ENCODE results near the gene PTX4.

Gene PTX4

DNA sequence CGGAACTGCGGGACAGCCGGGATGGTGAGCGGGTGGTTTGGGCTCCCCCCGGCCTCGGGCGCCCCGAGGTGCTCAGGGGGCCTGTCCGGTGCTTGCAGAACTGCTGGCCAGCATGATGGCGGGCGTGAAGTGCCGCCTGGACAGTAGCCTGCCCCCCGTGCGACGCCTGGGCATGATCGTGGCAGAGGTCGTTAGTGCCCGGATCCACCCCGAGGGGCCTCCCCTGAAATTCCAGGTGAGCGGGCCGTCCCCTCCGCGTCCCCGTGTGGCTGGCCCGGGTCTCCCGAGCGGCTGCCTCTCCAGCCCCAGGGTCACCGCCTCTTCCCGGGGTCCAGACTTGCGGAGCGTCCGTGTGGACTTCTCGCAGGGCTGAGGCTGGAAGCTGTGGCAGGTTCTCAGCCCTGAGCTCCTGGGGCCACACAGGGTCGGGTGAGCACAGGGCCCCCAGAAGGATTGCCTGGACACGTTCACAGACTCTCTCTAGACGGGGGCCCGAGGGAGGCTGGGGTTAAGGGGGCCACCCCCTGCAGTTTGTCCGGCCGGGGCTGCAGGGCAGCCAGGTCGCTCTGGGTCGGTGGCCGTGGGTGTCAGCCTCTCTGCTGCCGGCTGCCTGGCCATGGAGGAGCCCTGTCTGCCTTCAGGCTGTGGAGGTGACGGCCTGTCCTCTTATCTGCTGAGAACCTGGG is 11.9 kb upstream of the PTX4 start:
- DNase-seq (ENCODE audit: low spot score): no peak

DNA sequence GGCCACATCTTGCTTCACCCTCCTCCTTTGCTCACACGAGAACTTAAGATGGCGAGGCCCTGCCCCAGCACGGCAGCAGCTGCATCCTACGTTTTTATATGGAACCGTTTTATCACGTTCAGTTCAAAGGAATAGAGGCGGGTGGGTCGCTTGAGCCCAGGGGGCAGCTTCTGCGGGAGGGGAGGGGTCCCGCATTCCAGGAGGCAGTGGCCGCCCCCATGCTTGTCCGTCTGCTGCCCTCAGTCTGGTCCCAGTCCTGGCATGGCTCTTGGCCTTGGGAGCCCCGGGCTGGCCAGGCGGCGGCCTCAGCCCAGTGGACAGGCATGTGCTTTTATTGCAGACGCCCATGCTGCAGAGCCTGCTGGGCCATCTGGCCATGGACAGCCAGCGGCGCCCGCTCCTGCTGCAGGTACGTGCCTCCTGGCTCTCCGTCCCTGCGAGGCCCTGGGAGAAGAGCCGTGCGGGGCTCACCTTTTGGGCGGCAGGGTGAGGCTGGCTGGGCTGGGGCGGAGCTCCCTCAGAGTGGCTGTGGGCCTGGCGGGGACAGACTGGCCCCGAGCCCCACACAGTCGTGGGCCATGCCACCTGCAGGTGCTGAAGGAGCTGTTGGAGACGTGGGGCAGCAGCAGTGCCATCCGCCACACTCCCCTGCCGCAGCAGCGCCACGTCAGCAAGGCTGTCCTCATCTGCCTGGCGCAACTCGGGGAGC is 11.2 kb upstream of the PTX4 start:
- DNase-seq (ENCODE audit: low spot score): no peak

- DNase-seq (ENCODE audit: low spot score): no peak
Observed at GRCh38 chr16:1498899-1499676, 10.3 kb upstream of the PTX4 start.

DNA sequence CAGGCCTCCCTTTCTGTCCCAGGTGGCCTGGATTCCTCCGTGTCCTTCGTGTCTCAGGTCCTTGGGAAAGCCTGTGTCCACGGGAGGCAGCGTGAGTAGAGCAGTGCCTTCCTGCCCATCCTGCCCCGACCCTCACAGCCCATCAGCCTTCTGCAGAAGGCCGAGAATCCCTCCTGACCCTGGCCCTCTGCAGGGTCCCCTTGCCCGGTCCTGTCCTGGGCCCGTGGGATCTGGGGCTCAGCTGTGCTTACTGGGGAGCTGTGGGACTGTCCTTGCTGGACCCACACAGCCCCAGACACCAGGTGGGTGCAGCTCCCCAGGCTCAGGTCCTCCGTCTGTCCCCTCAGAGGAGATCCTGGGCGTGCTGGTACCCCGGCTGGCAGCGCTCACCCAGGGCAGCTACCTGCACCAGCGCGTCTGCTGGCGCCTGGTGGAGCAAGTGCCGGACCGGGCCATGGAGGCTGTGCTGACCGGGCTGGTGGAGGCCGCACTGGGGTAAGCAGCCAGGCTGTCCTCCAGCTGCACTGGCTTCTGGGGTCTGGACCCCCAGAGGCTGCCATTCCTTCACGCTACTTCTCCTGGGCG is 8.4 kb upstream of the PTX4 start:
- no peak for DNase-seq (ENCODE audit: low spot score)

DNA sequence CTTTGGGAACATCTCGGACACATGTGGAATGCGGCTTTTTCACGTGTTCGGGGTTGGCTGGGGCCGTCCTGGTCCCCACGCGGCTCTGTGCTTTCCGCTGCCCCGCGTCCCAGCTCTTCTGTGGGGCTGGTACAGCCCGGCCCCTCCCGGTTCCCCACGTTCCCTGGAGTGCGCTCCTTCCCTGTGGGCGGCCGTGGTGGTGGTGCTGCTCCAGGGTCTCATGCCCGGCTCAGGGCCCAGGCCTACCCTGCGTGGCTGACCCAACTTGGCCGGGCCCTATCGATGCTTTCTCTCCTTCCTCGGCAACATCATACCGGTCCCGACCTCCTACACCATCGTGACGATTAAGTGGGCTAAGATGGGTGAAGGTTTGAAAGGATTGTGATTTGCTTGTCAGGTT is 7.7 kb upstream of the PTX4 start:
- DNase-seq (ENCODE audit: low spot score): no peak

GRCh38 chr16:1495889-1496262 is 7.1 kb upstream of the PTX4 start:
- no peak for DNase-seq (ENCODE audit: low spot score)

- DNase-seq (ENCODE audit: low spot score): no peak
Observed at GRCh38 chr16:1495211-1495888, 6.6 kb upstream of the PTX4 start.

DNA sequence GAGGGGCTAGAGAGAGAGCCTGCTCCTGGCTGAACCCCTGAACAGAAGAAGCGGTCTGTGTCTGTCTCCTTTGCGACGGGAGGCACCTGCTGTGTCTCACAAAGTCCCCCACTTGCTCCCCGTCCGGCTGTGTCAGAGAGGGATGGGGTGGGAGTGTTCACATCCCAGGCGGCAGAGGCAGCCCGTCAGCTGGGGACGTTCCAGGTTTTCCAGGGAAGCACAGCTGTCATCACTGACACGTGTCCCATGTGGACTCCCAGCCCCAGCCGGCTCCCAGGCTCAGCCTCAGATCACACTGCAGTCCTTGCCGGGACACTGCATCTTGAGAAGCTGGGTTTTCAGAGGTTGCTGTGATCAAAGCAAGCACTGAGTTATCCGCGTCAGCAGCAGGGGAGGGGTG is 6.0 kb upstream of the PTX4 start:
- no peak for DNase-seq (ENCODE audit: low spot score)

DNA sequence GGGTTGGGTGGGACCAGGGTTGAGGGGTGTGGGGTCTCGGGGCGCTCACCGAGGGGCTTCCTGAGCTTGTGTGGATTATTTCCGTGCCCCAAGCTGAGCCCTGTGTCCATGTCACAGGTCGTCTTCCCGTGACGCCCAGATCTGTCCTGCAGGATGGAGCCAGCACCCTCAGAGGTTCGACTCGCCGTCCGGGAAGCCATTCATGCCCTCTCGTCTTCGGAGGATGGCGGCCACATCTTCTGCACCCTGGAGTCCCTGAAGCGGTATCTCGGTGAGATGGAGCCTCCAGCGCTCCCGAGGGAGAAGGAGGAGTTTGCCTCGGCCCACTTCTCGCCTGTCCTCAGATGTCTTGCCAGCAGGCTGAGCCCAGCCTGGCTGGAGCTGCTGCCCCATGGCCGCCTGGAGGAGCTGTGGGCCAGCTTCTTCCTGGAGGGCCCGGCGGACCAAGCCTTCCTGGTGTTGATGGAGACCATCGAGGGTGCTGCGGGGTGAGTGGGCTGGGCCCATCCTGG is 5.4 kb upstream of the PTX4 start:
- no peak for DNase-seq (ENCODE audit: low spot score)

DNA sequence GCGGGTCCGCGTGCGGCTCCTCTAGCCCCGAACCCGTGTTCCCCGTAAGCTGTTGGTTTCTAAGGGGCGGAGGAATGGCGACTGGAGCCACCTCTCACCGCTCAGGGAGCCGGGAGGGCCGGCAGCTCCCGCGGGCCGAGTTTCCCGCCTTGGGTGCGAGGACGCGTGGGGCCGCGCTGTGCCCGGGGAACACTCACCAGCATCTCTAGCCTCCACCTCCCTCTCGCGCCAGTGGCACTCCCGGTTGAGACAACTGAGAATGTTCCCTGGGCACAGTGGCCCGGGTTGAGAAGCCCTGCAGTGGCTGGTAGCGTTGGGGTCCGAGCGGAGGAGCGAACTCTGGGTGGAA is 5.0 kb upstream of the PTX4 start:
- DNase-seq (ENCODE audit: low spot score): no peak

- peak; percentile 97 for DNase-seq (ENCODE audit: low spot score)
Observed at GRCh38 chr16:1492923-1493745, 4.4 kb upstream of the PTX4 start, which contains the start of gene TELO2. TSS of gene TELO2 (plus strand) at chr16:1493360. CDS start at chr16:1494282, 922 bp downstream.

DNA sequence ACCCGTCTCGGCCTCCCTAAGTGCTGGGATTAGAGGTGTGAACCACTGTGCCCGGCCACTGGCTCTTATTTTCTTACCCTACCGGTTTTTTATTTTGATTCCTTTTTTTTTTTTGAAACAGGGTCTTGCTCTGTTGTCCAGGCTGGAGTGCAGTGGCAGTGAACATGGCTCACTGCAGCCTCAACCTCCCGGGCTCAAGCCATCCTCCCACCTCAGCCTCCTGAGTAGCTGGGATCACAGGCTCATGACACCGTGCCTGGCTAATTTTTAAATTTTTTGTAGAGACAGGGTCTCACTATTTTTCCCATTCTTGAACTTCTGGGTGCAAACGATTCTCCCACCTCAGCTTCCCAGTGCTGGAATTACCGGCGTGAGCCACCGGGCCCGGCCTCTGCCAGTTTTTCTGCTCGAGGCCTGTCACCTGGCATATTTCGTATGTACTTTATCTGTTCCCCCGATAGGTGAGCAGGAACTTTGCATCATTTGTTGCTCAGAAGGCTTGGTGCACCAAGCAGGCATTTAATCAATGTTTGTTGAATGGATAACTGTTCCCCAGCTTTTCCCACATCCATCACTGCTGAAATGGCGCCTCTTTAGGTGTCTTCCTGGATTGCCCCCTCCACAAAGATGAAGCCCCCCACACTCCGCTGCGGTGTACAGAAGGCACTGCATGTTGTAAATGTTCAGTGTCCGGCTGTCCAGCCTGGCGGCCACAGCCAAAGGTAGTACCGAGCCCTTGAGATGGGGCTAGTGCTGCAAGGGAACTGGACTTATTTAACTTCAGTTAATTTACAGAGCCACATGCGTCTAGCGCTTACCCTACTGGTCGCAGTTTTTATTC is 3.6 kb upstream of the PTX4 start:
- DNase-seq (ENCODE audit: low spot score): no peak

- no peak for DNase-seq (ENCODE audit: low spot score)
Observed at GRCh38 chr16:1491327-1491726, 2.6 kb upstream of the PTX4 start.

DNA sequence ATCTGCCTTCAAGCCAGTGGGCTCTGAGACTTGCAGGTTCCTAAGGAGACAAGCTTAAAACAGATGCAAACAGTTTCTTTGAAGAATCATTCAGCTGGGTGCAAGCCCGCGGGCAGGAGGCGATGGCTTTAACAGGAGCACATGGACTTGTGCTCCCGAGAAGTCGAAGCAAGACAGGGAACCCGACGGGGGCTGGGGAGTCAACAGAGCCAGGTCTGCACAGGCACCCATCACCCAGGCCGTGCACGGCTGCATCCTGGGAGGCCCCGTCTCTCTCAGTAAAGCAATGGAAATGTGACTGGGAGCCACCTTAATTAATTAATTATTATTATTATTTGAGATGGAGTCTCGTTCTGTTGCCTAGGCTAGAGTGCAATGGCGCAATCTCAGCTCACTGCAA is 333 bp upstream of the PTX4 start:
- DNase-seq (ENCODE audit: low spot score): no peak

DNA sequence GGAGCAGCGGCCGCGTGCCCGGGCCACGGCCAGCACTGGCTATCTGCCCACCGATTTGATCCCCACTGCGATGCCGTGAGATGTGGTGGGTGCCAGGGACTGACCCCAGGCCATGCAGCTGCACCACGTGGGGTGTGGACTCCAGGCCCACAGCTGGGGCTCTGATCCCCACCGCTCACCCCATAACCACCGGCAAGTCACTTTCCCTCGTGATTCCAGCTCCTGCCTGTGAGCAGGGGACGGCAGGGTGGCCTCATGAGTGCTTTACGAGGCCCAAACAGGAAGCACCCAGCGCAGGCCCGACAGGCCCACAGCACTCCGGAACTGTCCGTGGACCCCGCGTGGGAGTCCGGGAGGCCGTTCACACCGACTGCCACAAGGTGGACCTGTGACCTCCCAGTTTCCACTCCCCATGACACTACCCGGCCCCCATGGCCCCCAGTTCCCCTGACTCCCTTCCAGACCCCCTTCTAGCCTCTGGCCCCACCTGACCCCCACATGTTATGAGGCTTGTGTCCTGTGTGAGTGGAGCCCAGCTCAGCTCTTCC is 616 bp downstream of the PTX4 start:
- DNase-seq (ENCODE audit: low spot score): no peak

GRCh38 chr16:1487395-1488053 is 1.2 kb downstream of the PTX4 start:
- no peak for DNase-seq (ENCODE audit: low spot score)

DNA sequence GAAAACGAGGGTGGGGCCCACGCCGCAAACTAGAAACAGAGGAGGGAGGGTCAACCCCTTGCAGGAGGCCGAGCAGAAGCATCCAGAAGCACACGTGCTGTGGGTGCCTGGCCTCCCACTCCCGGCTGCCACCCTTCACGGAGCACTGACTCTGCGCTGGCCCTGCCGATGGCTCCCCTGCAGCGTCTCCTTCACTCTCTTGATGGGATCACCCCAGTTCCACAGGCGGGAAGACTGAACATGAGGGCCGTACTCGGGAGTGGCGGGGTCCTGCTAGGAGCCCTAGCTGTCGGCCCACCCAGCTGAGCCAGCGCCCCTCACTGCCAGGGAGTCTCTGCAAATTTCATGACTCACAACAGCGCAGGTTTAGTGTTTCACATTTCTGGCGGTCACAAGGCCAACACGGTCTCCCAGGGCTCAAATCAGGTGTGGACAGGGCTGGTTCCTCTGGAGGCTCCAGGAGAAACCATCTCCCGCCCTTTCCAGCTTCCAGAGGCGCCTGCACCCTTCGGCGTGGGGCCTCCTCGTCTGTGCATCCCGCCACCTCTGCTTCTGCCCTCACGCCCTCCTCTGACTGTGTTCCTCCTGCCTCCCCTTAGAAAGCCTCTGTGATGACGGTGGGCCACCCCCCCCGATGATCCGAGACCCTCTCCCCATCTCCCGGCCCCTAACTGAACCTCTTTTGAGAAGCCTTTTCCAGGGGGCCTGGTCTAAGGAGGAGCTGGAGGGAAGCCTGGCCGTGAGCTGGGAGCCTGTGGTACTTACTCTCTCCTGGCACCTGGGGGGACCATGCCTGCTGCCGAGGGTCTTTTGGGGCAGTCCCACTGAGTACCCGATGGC is 2.0 kb downstream of the PTX4 start:
- no peak for DNase-seq (ENCODE audit: low spot score)

DNA sequence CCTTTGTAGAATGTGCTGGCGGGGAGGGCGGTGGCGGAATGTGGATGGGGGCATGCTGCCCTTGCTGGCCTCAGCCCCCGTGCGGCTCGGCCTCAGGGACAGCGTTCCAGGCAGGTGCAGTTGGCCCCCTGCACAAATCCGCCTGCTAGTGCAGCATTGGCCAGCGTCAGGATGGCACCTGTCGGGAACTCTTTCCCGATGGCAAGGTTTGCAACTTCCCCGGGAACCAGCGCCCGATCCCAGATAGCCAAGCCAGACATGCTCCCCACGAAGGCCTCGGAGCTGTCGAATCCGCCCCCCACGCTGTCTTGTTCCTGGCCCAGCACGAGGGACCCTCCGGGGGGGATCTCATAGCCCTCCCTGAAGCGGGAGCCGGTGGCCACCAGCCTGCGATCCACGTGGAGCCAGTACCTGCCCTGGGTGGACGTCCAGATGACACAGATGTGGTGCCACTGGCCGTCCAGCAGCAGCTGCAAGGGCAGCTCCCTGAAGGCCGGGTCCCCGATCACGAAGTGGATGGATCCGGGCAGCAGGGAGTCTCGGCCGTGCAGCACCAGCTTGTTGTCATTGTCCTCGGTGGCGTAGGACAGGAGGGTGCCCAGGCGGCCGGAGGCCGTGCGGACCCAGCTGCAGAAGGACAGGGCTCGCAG is 2.8 kb downstream of the PTX4 start:
- no peak for DNase-seq (ENCODE audit: low spot score)

Measured in germinal center (tissue), 1 donor.